CD4-positive, CD25-positive, alpha-beta regulatory T cell (primary cell): ENCODE results near the gene ARL14EP. TPM values are rescaled to one million over a fixed set of nuclear protein-coding genes. Genes with fewer than 3 reads are reported as not detected.

ENCODE experiments used
- ATAC-seq, 2 donors: fragments of 150-1000 bp; cut with Tn5 transposase; one replicate each; pipeline ENCODE4 v1.10.0; 2021; ENCODE audit warnings: low read depth in 2 of 2, moderate number of reproducible peaks in 2 of 2, moderate library complexity in 1 of 2
- DNase-seq, 3 donors: peaks; one replicate each; pipeline versions ENCODE4 v3.0.0 to v3.0.0-alpha.2; 2012 to 2022; ENCODE audit warnings: mixed read lengths in 1 of 3
- H3K27ac ChIP-seq: one replicate; pipeline ENCODE4 v1.7.0; 2013; ENCODE audit warnings: mild to moderate bottlenecking, low read length; ENCODE audit not compliant: insufficient read depth, poor library complexity, severe bottlenecking
- H3K27me3 ChIP-seq: one replicate; pipeline ENCODE4 v1.7.0; 2013; ENCODE audit warnings: low read length; ENCODE audit not compliant: control insufficient read depth, insufficient read depth
- H3K36me3 ChIP-seq: one replicate; pipeline ENCODE4 v1.7.0; 2013; ENCODE audit warnings: mild to moderate bottlenecking, low read length, moderate library complexity; ENCODE audit not compliant: control insufficient read depth, insufficient read depth
- H3K4me1 ChIP-seq: 2 replicates; pipeline ENCODE4 v1.7.0; 2013; ENCODE audit warnings: mild to moderate bottlenecking, low read length; ENCODE audit not compliant: insufficient read depth, control insufficient read depth, poor library complexity, severe bottlenecking
- H3K4me3 ChIP-seq: one replicate; pipeline ENCODE4 v1.7.0; 2013; ENCODE audit warnings: low read depth, mild to moderate bottlenecking, low read length, moderate library complexity
- H3K9me3 ChIP-seq, 2 experiments: 1 replicate in 1 of 2; 2 replicates in 1 of 2; pipeline ENCODE4 v1.7.0; 2013; ENCODE audit warnings: low read length in 2 of 2, mild to moderate bottlenecking in 1 of 2, moderate library complexity in 1 of 2; ENCODE audit not compliant: control insufficient read depth in 2 of 2
- H3K27ac Mint-ChIP-seq, 3 donors: one replicate each; pipeline ENCODE4 v1.8.0; 2020 to 2022; ENCODE audit warnings: mild to moderate bottlenecking in 3 of 3, mixed read lengths in 3 of 3, moderate library complexity in 2 of 3
- H3K27me3 Mint-ChIP-seq: one replicate; pipeline ENCODE4 v1.8.0; 2022; ENCODE audit warnings: mild to moderate bottlenecking, mixed read lengths
- H3K36me3 Mint-ChIP-seq: one replicate; pipeline ENCODE4 v1.8.0; 2020; ENCODE audit warnings: mixed read lengths
- H3K4me1 Mint-ChIP-seq, 4 donors: one replicate each; pipeline ENCODE4 v1.8.0; 2020 to 2022; ENCODE audit warnings: mixed read lengths in 4 of 4, mild to moderate bottlenecking in 1 of 4
- H3K4me3 Mint-ChIP-seq, 4 donors: one replicate each; pipeline ENCODE4 v1.8.0; 2020 to 2022; ENCODE audit warnings: mild to moderate bottlenecking in 4 of 4, mixed read lengths in 4 of 4, moderate library complexity in 3 of 4
- H3K9me3 Mint-ChIP-seq, 7 donors: one replicate each; pipeline ENCODE4 v1.8.0; 2020 to 2022; ENCODE audit warnings: mixed read lengths in 7 of 7, mild to moderate bottlenecking in 3 of 7, moderate library complexity in 2 of 7
- polyA plus RNA-seq, 4 donors: library from polyadenylated mRNA; unstranded; fragments of 300-500 nt; fragmentation: Illumina TruSeq; gene quantifications; one replicate each; pipeline ENCODE4 v1.2.3, GENCODE V29; 2021
- total RNA-seq: library from RNA; stranded (reverse); gene quantifications from one replicate; pipeline ENCODE4 v1.2.3, GENCODE V29; 2022

The ARL14EP gene
- total and polyA plus RNA-seq, 5 donors from 2014 or later = 23.3 to 82.1 (median 60.5) TPM

DNA sequence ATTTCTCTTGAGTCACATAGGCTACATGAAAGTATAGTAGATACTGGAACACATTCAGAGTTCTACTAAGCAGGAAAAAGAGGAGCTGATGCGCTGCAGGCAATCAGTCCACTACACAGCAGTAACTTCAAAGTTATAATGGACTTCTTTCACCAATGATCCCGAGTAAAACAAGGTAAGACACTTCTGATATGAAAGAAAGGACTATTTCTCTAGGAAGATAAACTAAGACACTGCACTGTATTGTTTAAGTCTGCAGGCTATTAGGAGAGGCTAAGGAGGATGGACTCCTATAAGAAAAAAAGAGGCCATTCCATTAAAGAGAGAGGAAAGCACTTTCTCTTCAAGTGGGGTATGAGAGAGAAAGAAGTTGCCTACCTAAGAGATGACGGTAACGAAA lies 31.6 kb upstream of the ARL14EP start:
- Mint-ChIP-seq H3K27me3 (peaks cover 7% of the 10 kb centered on the region), H3K9me3 (peaks cover 0 to 2% (median 0%) of the 10 kb centered on the region in 7 donors), H3K36me3 (no peaks in the 10 kb centered on the region), H3K4me1 (no peaks in the 10 kb centered on the region), H3K27ac (no peak overlapping the region), H3K4me3 (no peak overlapping the region)
- no peak overlapping the region for H3K4me3 ChIP-seq
- DNase-seq = no peak
- no peaks in the 10 kb centered on the region for H3K9me3 ChIP-seq
- H3K27ac ChIP-seq = no peak overlapping the region
- no peaks in the 10 kb centered on the region for H3K36me3 ChIP-seq
- no peak for ATAC-seq
- no peaks in the 10 kb centered on the region for H3K27me3 ChIP-seq
- H3K4me1 ChIP-seq = no peaks in the 10 kb centered on the region

DNA sequence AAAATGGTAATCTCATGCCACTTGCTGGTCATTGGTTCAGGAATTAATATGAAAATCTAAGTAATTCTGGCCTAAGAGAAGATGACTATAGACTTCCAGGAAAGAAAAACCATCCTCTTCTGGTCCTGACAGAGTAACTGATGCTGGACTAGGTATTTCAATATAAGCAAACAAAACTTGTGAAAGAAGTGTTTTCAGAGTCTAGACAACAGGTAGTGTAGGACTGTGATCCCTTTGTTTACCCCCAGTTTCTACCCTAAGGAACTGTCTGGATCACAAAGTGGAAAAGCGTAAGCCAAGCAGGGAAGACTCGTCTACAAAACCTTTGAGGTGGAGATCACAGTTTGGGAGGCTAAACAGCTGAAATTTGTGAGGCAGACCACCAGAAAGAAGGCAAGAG lies 30.4 kb upstream of the ARL14EP start:
- no peak overlapping the region for H3K4me3 ChIP-seq
- DNase-seq (no peak), ATAC-seq (no peak)
- no peak overlapping the region for H3K27ac Mint-ChIP-seq
- no peak overlapping the region for H3K27ac ChIP-seq
- H3K9me3 ChIP-seq = no peaks in the 10 kb centered on the region
- H3K27me3 Mint-ChIP-seq = peaks cover 12% of the 10 kb centered on the region
- no peaks in the 10 kb centered on the region for H3K27me3 ChIP-seq
- H3K4me1 Mint-ChIP-seq = no peaks in the 10 kb centered on the region
- H3K4me1 ChIP-seq = no peaks in the 10 kb centered on the region
- no peaks in the 10 kb centered on the region for H3K36me3 Mint-ChIP-seq
- H3K36me3 ChIP-seq = no peaks in the 10 kb centered on the region
- H3K9me3 Mint-ChIP-seq = peaks cover 0 to 2% (median 0%) of the 10 kb centered on the region in 7 donors
- no peak overlapping the region for H3K4me3 Mint-ChIP-seq

DNA sequence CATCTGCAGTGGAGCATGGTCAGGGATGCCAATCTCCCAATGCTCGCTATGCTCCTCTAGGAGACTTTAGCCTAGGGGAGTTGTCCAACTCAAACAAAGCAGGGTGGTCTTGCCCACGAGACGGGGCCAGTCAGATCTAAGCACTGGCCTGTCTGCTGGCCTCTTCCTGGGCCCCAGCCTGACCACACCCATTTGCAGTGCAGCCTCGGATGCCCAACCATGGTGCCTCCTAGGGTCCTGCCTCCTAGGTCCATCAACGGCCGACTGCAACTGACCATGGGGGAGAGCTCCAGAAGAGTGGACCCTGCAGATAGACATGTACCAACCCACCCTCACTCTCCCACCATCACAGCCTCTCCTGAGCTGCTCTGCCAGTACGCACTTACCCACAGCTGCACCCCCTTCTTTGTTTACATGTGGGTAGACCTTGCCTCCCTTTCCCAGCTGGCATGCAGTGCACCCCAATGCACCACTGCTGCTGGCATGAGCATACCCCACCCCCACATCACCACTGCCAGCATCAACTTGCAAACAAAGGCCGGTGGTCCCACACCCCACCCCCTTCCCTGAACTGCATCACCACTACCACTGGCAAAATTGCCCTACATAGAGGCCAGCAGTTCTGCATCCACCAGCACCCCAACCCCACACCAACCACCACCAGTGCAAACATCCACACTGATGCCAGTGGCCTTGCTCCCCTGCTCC lies 27.6 kb upstream of the ARL14EP start:
- Histone ChIP-seq H3K27ac (no peak overlapping the region), H3K9me3 (no peaks in the 10 kb centered on the region), H3K27me3 (no peaks in the 10 kb centered on the region), H3K4me3 (no peak overlapping the region), H3K4me1 (no peaks in the 10 kb centered on the region), H3K36me3 (no peaks in the 10 kb centered on the region)
- H3K36me3 Mint-ChIP-seq = no peaks in the 10 kb centered on the region
- H3K27me3 Mint-ChIP-seq = peaks cover 12% of the 10 kb centered on the region
- no peaks in the 10 kb centered on the region for H3K4me1 Mint-ChIP-seq
- H3K4me3 Mint-ChIP-seq = no peak overlapping the region
- no peak for DNase-seq
- no peak overlapping the region for H3K27ac Mint-ChIP-seq
- ATAC-seq = no peak
- H3K9me3 Mint-ChIP-seq = peaks cover 0 to 3% (median 1%) of the 10 kb centered on the region in 7 donors

DNA sequence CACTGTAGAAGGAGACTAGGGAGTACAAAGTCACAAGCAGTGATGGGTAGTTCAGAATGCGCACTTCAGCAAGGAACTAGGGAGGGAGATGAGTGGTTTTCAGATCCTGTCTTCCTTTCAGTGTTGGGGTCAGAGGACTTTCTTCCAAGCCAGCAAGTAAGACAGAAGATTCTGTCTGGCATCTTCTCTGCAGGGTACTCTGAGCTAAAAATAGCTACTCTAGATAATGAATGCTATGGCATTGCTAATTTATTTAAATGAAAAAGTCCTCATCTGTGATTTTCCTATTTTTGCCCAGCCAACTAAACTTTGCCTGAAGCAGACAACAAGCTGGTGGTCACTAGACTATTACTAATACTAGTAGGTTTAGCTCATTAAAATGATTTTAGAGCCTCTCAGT lies 18.3 kb upstream of the ARL14EP start:
- Mint-ChIP-seq H3K4me1 (no peaks in the 10 kb centered on the region), H3K27me3 (peaks cover 4% of the 10 kb centered on the region), H3K36me3 (no peaks in the 10 kb centered on the region), H3K4me3 (no peak overlapping the region), H3K9me3 (peaks cover 0 to 5% (median 0%) of the 10 kb centered on the region in 7 donors), H3K27ac (no peak overlapping the region)
- H3K27me3 ChIP-seq = peaks cover 6% of the 10 kb centered on the region
- no peaks in the 10 kb centered on the region for H3K36me3 ChIP-seq
- ATAC-seq (no peak), DNase-seq (no peak)
- no peaks in the 10 kb centered on the region for H3K9me3 ChIP-seq
- no peaks in the 10 kb centered on the region for H3K4me1 ChIP-seq
- H3K27ac ChIP-seq = no peak overlapping the region
- H3K4me3 ChIP-seq = no peak overlapping the region

DNA sequence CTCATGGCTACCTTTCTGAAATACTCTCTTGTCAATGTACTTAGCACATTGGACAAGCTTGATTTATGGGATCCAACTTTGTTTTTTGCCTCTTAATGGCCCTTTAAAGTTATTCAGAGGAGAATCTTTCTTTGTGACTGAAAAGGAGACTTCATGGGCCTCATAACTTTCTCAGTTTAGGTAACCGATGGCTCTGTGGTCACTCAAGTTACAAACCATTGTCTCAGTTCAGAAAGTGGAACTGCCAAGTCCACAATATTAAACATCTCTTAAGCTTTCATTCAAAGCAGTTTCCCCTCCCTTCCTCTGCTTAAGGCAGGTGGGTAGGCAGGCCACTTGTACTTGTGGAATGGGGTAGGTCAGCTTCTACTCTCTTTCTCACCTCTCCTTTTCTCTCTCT lies 12.3 kb upstream of the ARL14EP start:
- Mint-ChIP-seq H3K36me3 (no peaks in the 10 kb centered on the region), H3K4me1 (peaks cover 0 to 7% (median 0%) of the 10 kb centered on the region in 4 donors)
- H3K9me3 ChIP-seq = peaks cover 0 to 2% of the 10 kb centered on the region in 2 experiments

DNA sequence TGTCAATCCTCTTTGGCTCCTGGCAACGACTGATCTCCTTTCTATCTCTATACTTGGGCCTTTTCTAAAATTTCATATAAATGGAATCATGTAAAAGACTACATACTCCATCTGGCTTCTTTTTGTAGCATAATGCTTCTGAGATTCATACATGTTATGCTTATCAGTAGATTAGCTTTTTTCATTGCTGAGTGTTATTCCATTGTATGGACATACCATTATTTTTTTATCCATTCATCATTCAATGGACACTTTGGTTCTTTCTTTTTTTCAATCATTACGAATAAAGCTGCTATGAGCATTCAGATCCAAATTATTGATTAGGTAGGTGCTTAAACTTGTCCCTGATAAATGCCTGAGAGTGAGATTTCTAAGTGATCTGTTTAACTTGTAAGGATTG lies 11.7 kb upstream of the ARL14EP start:
- peaks cover 0 to 2% of the 10 kb centered on the region in 2 experiments for H3K9me3 ChIP-seq
- no peak for DNase-seq
- Mint-ChIP-seq H3K27ac (no peak overlapping the region), H3K4me3 (no peak overlapping the region), H3K36me3 (no peaks in the 10 kb centered on the region), H3K27me3 (peaks cover 23% of the 10 kb centered on the region), H3K4me1 (peaks cover 0 to 7% (median 0%) of the 10 kb centered on the region in 4 donors), H3K9me3 (peaks cover 0 to 8% (median 2%) of the 10 kb centered on the region in 7 donors)
- peaks cover 18% of the 10 kb centered on the region for H3K27me3 ChIP-seq
- no peak overlapping the region for H3K4me3 ChIP-seq
- H3K4me1 ChIP-seq = no peaks in the 10 kb centered on the region
- no peak overlapping the region for H3K27ac ChIP-seq
- H3K36me3 ChIP-seq = no peaks in the 10 kb centered on the region
- ATAC-seq = no peak

More for the DNA sequence above, 12.3 kb upstream of the ARL14EP start:
- Histone ChIP-seq H3K36me3 (no peaks in the 10 kb centered on the region), H3K4me3 (no peak overlapping the region), H3K27me3 (peaks cover 18% of the 10 kb centered on the region), H3K27ac (no peak overlapping the region), H3K4me1 (no peaks in the 10 kb centered on the region)
- Mint-ChIP-seq H3K9me3 (peaks cover 0 to 8% (median 2%) of the 10 kb centered on the region in 7 donors), H3K4me3 (no peak overlapping the region), H3K27me3 (peaks cover 19% of the 10 kb centered on the region), H3K27ac (no peak overlapping the region)
- no peak for DNase-seq
- ATAC-seq = no peak

DNA sequence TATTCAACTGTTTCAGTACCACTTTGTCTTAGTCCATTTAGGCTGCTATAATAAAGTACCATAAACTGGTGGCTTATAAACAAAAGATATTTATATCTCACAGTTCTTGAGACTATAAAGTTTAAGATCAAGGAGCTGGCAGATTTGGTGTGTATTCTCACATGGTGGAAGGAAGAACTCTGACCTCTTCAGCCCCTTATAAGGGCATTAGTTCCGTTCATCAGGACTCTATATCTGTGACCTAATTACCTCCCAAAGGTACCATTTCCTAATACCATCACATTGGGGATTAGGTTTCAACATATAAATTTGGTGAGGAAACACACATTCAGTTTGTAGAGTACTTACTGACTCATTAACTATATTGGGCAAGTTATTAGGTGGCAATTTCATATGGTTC lies 10.7 kb upstream of the ARL14EP start:
- no peak overlapping the region for H3K27ac Mint-ChIP-seq
- Histone ChIP-seq H3K4me1 (no peaks in the 10 kb centered on the region), H3K27ac (no peak overlapping the region), H3K4me3 (no peak overlapping the region), H3K36me3 (no peaks in the 10 kb centered on the region), H3K27me3 (peaks cover 15% of the 10 kb centered on the region), H3K9me3 (peaks cover 0 to 2% of the 10 kb centered on the region in 2 experiments)
- DNase-seq (no peak), ATAC-seq (no peak)
- H3K4me3 Mint-ChIP-seq = no peak overlapping the region
- peaks cover 0 to 7% (median 0%) of the 10 kb centered on the region in 4 donors for H3K4me1 Mint-ChIP-seq
- peaks cover 29% of the 10 kb centered on the region for H3K27me3 Mint-ChIP-seq
- no peaks in the 10 kb centered on the region for H3K36me3 Mint-ChIP-seq
- H3K9me3 Mint-ChIP-seq = peaks cover 0 to 8% (median 2%) of the 10 kb centered on the region in 7 donors

DNA sequence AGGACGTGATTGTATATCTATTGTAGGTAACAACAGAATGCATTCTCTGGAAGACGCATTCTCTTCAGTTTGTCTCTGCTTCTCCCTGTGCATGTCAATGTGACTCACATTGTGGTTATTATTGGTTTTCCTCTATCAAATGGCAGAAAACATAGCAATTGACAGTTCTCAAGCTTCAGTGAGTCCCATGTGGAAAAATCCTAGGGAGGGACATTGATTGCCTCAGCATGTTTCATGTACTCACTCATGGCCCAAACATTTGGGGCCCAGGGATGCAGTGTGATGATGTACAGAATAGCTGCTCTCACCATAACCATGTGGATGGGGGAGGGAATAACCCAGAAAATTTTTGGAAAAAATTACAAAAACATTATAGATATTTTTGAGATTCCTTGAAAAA lies 9.3 kb upstream of the ARL14EP start:
- H3K4me1 Mint-ChIP-seq = peaks cover 0 to 7% (median 0%) of the 10 kb centered on the region in 4 donors
- ATAC-seq = no peak
- Histone ChIP-seq H3K4me1 (no peaks in the 10 kb centered on the region), H3K4me3 (no peak overlapping the region), H3K36me3 (no peaks in the 10 kb centered on the region), H3K9me3 (peaks cover 0 to 2% of the 10 kb centered on the region in 2 experiments), H3K27ac (no peak overlapping the region), H3K27me3 (peaks cover 19% of the 10 kb centered on the region)
- DNase-seq = no peak
- H3K4me3 Mint-ChIP-seq = no peak overlapping the region
- no peak overlapping the region for H3K27ac Mint-ChIP-seq
- no peaks in the 10 kb centered on the region for H3K36me3 Mint-ChIP-seq
- peaks cover 29% of the 10 kb centered on the region for H3K27me3 Mint-ChIP-seq
- H3K9me3 Mint-ChIP-seq = peaks cover 0 to 8% (median 2%) of the 10 kb centered on the region in 7 donors
